Caco-2 (cell line): ENCODE results near the gene GP9. TPM values are rescaled to one million over a fixed set of nuclear protein-coding genes. Genes with fewer than 3 reads are reported as not detected.

Experiments
- BruUV-seq: library from RNA; stranded (reverse); fragments of 400-500 nt; replicated peaks from 2 replicates; lab custom pipeline; 2021; lab: Mats Ljungman, UMichigan
- CTCF ChIA-PET: fragments of 300-600 bp; sonication (Branson Sonifier 250); formaldehyde crosslinking; loops from one replicate; lab custom pipeline; 2022; ENCODE audit warnings: antibody characterized with exemption; lab: Charles Lee
- POLR2A ChIA-PET: fragments of 300-600 bp; sonication (Branson Sonifier 250); formaldehyde crosslinking; loops from one replicate; lab custom pipeline; 2022; ENCODE audit warnings: antibody characterized with exemption; lab: Charles Lee
- DNase-seq, 2 experiments: peaks; one replicate each; pipeline versions ENCODE4 v3.0.0 to v3.0.0-alpha.2; 2020 to 2022
- H3K27me3 ChIP-seq: replicated peaks from 2 replicates; pipeline ENCODE4 v1.6.0; 2011; ENCODE audit warnings: low read length; ENCODE audit not compliant: control insufficient read depth, insufficient read depth
- H3K36me3 ChIP-seq: 2 replicates; pipeline ENCODE4 v1.5.1; 2011; ENCODE audit warnings: low read length; ENCODE audit not compliant: control insufficient read depth, insufficient read depth
- H3K4me1 ChIP-seq: fragments of 250-450 bp; sonication (Bioruptor Pico); 2 replicates; pipeline ENCODE4 v1.5.1; 2020; ENCODE audit warnings: mild to moderate bottlenecking
- H3K4me3 ChIP-seq: 2 replicates; pipeline ENCODE4 v1.5.1; 2011; ENCODE audit warnings: low read depth, mild to moderate bottlenecking, control low read depth, low read length
- H3K9me3 ChIP-seq: fragments of 250-450 bp; sonication (Bioruptor Pico); 2 replicates; pipeline ENCODE4 v1.5.1; 2020; ENCODE audit warnings: mild to moderate bottlenecking, moderate library complexity
- H3K27ac Mint-ChIP-seq: one replicate; pipeline ENCODE4 v1.8.0; 2022; ENCODE audit warnings: mixed read lengths; ENCODE audit not compliant: unreplicated experiment
- H3K27me3 Mint-ChIP-seq: one replicate; pipeline ENCODE4 v1.8.0; 2022; ENCODE audit warnings: mixed read lengths; ENCODE audit not compliant: insufficient read depth, unreplicated experiment
- H3K36me3 Mint-ChIP-seq: one replicate; pipeline ENCODE4 v1.8.0; 2022; ENCODE audit warnings: mild to moderate bottlenecking, mixed read lengths; ENCODE audit not compliant: insufficient read depth, unreplicated experiment
- H3K4me1 Mint-ChIP-seq: one replicate; pipeline ENCODE4 v1.8.0; 2022; ENCODE audit warnings: low read depth, mixed read lengths; ENCODE audit not compliant: unreplicated experiment
- H3K4me3 Mint-ChIP-seq: one replicate; pipeline ENCODE4 v1.8.0; 2022; ENCODE audit warnings: mild to moderate bottlenecking, moderate library complexity, mixed read lengths; ENCODE audit not compliant: unreplicated experiment
- H3K9me3 Mint-ChIP-seq: one replicate; pipeline ENCODE4 v1.8.0; 2022; ENCODE audit warnings: mixed read lengths; ENCODE audit not compliant: unreplicated experiment
- intact Hi-C: fragments of 100-400 bp; cut with micrococcal nuclease; formaldehyde crosslinking; loops from one replicate; pipeline ENCODE4 v1.10.0; 2022; ENCODE audit not compliant: unreplicated experiment
- total RNA-seq: library from RNA; stranded (reverse); gene quantifications from 2 replicates; pipeline ENCODE4 v1.2.3, GENCODE V29; 2022
- TF ChIP-seq, protein P1 (sequence below), 2 experiments: fragments of 200-600 bp in 1 of 2; IDR thresholded peaks; 1 replicate in 1 of 2; 2 replicates in 1 of 2; pipeline versions ENCODE4 v1.5.1 to v1.8.0; 2011 to 2022; ENCODE audit warnings: antibody characterized with exemption in 1 of 2, control low read depth in 1 of 2, inconsistent platforms in 1 of 2, low read depth in 1 of 2, low read length in 1 of 2, mild to moderate bottlenecking in 1 of 2, moderate library complexity in 1 of 2; ENCODE audit not compliant: insufficient read depth in 1 of 2, severe bottlenecking in 1 of 2, unreplicated experiment in 1 of 2

GP9 gene
- total RNA-seq, 1 experiment from 2014 or later, result not detected

DNA sequence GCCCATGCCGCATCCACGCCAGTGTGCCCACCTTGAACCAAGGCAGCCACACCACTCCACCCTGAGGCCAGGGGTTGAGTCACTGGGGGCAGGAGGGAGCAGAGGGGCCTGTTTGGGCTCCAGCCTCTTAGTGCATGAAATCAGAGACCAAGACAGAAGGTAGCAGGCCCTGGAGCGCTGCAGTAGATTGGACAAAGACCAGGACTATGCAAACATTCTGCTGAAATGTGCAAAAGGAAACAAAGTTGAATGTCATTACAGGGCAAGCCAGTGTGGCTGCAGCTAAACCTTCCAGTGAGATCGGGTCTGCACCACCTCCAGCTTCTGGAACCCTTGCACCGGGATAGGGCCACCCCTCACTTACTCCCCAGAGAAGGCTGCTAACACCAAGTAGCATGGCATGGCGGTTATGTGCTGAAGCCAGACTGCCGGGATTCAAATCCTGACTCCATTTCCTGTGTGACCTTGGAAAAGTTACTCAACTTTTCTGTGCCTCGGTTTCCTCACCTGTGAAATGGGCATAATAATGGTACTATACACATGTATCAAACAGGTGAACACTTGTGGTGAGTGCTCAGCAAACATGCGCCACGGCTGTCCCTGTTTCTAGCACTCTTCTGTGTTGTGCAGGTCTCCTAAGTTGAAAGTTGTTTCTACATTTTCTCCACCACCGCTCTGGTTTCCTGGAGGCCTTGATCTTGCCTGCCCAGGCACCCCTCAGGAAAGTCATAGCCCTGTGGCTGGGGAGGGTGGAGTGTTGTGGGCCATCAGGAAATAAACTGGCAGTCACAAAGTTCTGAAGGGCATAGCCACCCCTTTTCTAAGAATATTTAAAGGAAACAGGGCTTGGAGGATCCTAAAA, 25.0 kb upstream of the GP9 start:
- POLR2A ChIA-PET, result no interaction called here
- H3K4me3 Mint-ChIP-seq, result no peak overlapping the region
- H3K36me3 Mint-ChIP-seq, result no peaks in the 10 kb centered on the region
- no peak overlapping the region for H3K4me3 ChIP-seq
- BruUV-seq, result no TSS peak
- CTCF ChIA-PET, result no interaction called here
- intact Hi-C loops, result no loop called here
- no peaks in the 10 kb centered on the region for H3K4me1 ChIP-seq
- H3K27ac Mint-ChIP-seq, result no peak overlapping the region
- TF ChIP-seq, protein P1, sequence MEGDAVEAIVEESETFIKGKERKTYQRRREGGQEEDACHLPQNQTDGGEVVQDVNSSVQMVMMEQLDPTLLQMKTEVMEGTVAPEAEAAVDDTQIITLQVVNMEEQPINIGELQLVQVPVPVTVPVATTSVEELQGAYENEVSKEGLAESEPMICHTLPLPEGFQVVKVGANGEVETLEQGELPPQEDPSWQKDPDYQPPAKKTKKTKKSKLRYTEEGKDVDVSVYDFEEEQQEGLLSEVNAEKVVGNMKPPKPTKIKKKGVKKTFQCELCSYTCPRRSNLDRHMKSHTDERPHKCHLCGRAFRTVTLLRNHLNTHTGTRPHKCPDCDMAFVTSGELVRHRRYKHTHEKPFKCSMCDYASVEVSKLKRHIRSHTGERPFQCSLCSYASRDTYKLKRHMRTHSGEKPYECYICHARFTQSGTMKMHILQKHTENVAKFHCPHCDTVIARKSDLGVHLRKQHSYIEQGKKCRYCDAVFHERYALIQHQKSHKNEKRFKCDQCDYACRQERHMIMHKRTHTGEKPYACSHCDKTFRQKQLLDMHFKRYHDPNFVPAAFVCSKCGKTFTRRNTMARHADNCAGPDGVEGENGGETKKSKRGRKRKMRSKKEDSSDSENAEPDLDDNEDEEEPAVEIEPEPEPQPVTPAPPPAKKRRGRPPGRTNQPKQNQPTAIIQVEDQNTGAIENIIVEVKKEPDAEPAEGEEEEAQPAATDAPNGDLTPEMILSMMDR (IDR thresholded peaks at IDR 0.05; ENCODE audit: insufficient read depth in 1 of 2, low read depth in 1 of 2, low read length in 1 of 2, severe bottlenecking in 1 of 2, unreplicated experiment in 1 of 2), result no peak
- DNase-seq, result no peak
- peaks cover 3% of the 10 kb centered on the region for H3K27me3 Mint-ChIP-seq
- H3K36me3 ChIP-seq, result no peaks in the 10 kb centered on the region
- no peaks in the 10 kb centered on the region for H3K4me1 Mint-ChIP-seq
- no peaks in the 10 kb centered on the region for H3K9me3 Mint-ChIP-seq
- H3K9me3 ChIP-seq, result no peaks in the 10 kb centered on the region
- no peaks in the 10 kb centered on the region for H3K27me3 ChIP-seq

GRCh38 chr3:129036222-129037092, 24.1 kb upstream of the GP9 start:
- BruUV-seq, result no TSS peak
- no peak for DNase-seq
- Mint-ChIP-seq H3K27me3 (peaks cover 3% of the 10 kb centered on the region), H3K4me3 (no peak overlapping the region), H3K4me1 (no peaks in the 10 kb centered on the region), H3K36me3 (no peaks in the 10 kb centered on the region), H3K9me3 (no peaks in the 10 kb centered on the region), H3K27ac (no peak overlapping the region)
- intact Hi-C loops, result no loop called here
- no peak overlapping the region for H3K4me3 ChIP-seq
- ChIA-PET CTCF (no interaction called here), POLR2A (no interaction called here)
- H3K9me3 ChIP-seq, result no peaks in the 10 kb centered on the region
- H3K27me3 ChIP-seq, result no peaks in the 10 kb centered on the region
- TF ChIP-seq, protein P1 (IDR thresholded peaks at IDR 0.05; ENCODE audit: insufficient read depth in 1 of 2, low read depth in 1 of 2, low read length in 1 of 2, severe bottlenecking in 1 of 2, unreplicated experiment in 1 of 2), result no peak
- H3K36me3 ChIP-seq, result no peaks in the 10 kb centered on the region
- no peaks in the 10 kb centered on the region for H3K4me1 ChIP-seq

DNA sequence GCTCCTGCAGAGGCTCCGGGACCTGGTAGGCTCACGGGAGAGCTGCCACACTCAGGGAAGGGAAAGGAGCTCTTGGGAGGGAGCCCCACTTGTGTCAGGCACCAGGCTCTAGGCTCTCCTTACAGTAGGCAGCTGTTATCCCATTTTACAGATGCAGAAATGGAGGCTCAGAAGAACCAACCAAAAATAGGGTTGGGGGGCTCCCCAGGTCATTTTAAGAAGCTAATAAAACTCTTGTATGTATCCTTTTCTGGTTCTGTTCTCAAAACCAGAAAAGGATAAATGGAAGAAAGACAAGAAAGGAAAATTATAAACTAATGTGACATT, 23.5 kb upstream of the GP9 start:
- Histone ChIP-seq H3K4me1 (no peaks in the 10 kb centered on the region), H3K36me3 (no peaks in the 10 kb centered on the region), H3K4me3 (no peak overlapping the region), H3K9me3 (no peaks in the 10 kb centered on the region), H3K27me3 (no peaks in the 10 kb centered on the region)
- H3K36me3 Mint-ChIP-seq, result no peaks in the 10 kb centered on the region
- H3K9me3 Mint-ChIP-seq, result no peaks in the 10 kb centered on the region
- H3K27me3 Mint-ChIP-seq, result peaks cover 3% of the 10 kb centered on the region
- CTCF ChIA-PET, result no interaction called here
- no peak for DNase-seq
- no peak overlapping the region for H3K27ac Mint-ChIP-seq
- no peaks in the 10 kb centered on the region for H3K4me1 Mint-ChIP-seq
- intact Hi-C loops, result no loop called here
- H3K4me3 Mint-ChIP-seq, result no peak overlapping the region
- TF ChIP-seq, protein P1 (IDR thresholded peaks at IDR 0.05; ENCODE audit: insufficient read depth in 1 of 2, low read depth in 1 of 2, low read length in 1 of 2, severe bottlenecking in 1 of 2, unreplicated experiment in 1 of 2), result no peak
- BruUV-seq, result no TSS peak
- POLR2A ChIA-PET, result no interaction called here
